GM12878 (cell line): ENCODE data around the gene IFNAR2. TPM values are rescaled to one million over a fixed set of nuclear protein-coding genes. Genes with fewer than 3 reads are reported as not detected.

Source experiments
- ATAC-seq: fragments of 200-7000 bp; cut with Tn5 transposase; 3 replicates; pipeline ENCODE4 v1.9.1; 2020; ENCODE audit warnings: mild to moderate bottlenecking, moderate library complexity
- BruUV-seq: library from RNA; stranded (reverse); fragments of 400-500 nt; replicated peaks from 2 replicates; lab custom pipeline; 2021; lab: Mats Ljungman, UMichigan
- CTCF ChIA-PET: fragments of 300-600 bp; sonication (Branson Sonifier 250); formaldehyde crosslinking; extraction: SDS; loops from one replicate; lab custom pipeline; 2021; ENCODE audit warnings: inconsistent platforms; lab: Yijun Ruan, JAX
- POLR2A ChIA-PET: fragments of 350-600 bp; formaldehyde crosslinking; extraction: SDS; loops from one replicate; lab custom pipeline; 2021; ENCODE audit warnings: inconsistent platforms; lab: Charles Lee
- RAD21 ChIA-PET: fragments of 300-600 bp; sonication (Branson Sonifier 250); formaldehyde crosslinking; loops from one replicate; lab custom pipeline; 2023; ENCODE audit warnings: antibody characterized with exemption; ENCODE audit not compliant: unreplicated experiment; lab: Charles Lee
- SMC1A ChIA-PET: fragments of 300-600 bp; sonication (Branson Sonifier 250); formaldehyde crosslinking; loops from one replicate; lab custom pipeline; 2023; ENCODE audit not compliant: unreplicated experiment, uncharacterized antibody; lab: Charles Lee
- DNase-seq: peaks from one replicate; pipeline ENCODE4 v3.0.0-alpha.2; 2011; ENCODE audit warnings: low read depth, low spot score
- FAIRE-seq: peaks from 3 replicates; lab custom pipeline; 2011; peaks lifted over from hg19 to GRCh38; lab: Jason Lieb, UNC
- H2AFZ ChIP-seq: 2 replicates; pipeline ENCODE4 v1.6.0; 2011; ENCODE audit warnings: low read depth, low read length, control low read depth; ENCODE audit not compliant: control insufficient read depth
- H3K27ac ChIP-seq: 2 replicates; pipeline ENCODE4 v1.5.1; 2011; ENCODE audit warnings: control low read depth; ENCODE audit not compliant: control insufficient read depth, insufficient read depth
- H3K27me3 ChIP-seq, 2 experiments: replicated peaks in 1 of 2; 2 replicates each; pipeline versions ENCODE4 v1.6.0 to v1.6.1; 2011; ENCODE audit warnings: low read length in 1 of 2; ENCODE audit not compliant: control insufficient read depth in 2 of 2, insufficient read depth in 2 of 2
- H3K36me3 ChIP-seq, 2 experiments: 2 replicates each; pipeline ENCODE4 v1.5.1; 2011; ENCODE audit warnings: low read length in 1 of 2; ENCODE audit not compliant: control insufficient read depth in 2 of 2, insufficient read depth in 2 of 2
- H3K4me1 ChIP-seq: 2 replicates; pipeline ENCODE4 v1.6.1; 2011; ENCODE audit warnings: mild to moderate bottlenecking, low read length, moderate library complexity, mixed read lengths; ENCODE audit not compliant: control insufficient read depth, insufficient read depth
- H3K4me2 ChIP-seq: 2 replicates; pipeline ENCODE4 v1.6.0; 2011; ENCODE audit warnings: control low read depth; ENCODE audit not compliant: control insufficient read depth, insufficient read depth
- H3K4me3 ChIP-seq: fragments of 200-600 bp; sonication (generic); 2 replicates; pipeline ENCODE4 v1.5.1; 2016
- H3K79me2 ChIP-seq: 2 replicates; pipeline ENCODE4 v1.6.0; 2011; ENCODE audit warnings: low read length; ENCODE audit not compliant: control insufficient read depth, insufficient read depth
- H3K9ac ChIP-seq: 2 replicates; pipeline ENCODE4 v1.8.0; 2011; ENCODE audit warnings: low read length, control low read depth, mixed read lengths; ENCODE audit not compliant: control insufficient read depth, insufficient read depth
- H3K9me3 ChIP-seq: replicated peaks from 3 replicates; pipeline ENCODE4 v1.5.1; 2011; ENCODE audit warnings: mild to moderate bottlenecking, low read length; ENCODE audit not compliant: control insufficient read depth, insufficient read depth
- H4K20me1 ChIP-seq: 2 replicates; pipeline ENCODE4 v1.6.0; 2011; ENCODE audit not compliant: control insufficient read depth, insufficient read depth
- ATF2 ChIP-seq: IDR thresholded peaks from 2 replicates; pipeline ENCODE4 v1.6.1; 2012; ENCODE audit warnings: low read length, inconsistent platforms
- ATF3 ChIP-seq: IDR thresholded peaks from 2 replicates; pipeline ENCODE4 v1.6.1; 2011; ENCODE audit warnings: low read depth, mild to moderate bottlenecking, low read length, moderate library complexity, borderline replicate concordance; ENCODE audit errors: extremely low read depth
- BCL11A ChIP-seq: IDR thresholded peaks from 2 replicates; pipeline ENCODE4 v1.6.1; 2011; ENCODE audit warnings: low read depth, low read length
- EP300 ChIP-seq, 2 experiments: fragments of 150-350 bp in 1 of 2; IDR thresholded peaks; 2 replicates each; pipeline ENCODE4 v1.6.1; 2011 to 2012; ENCODE audit warnings: low read depth in 2 of 2, low read length in 2 of 2, borderline replicate concordance in 1 of 2, improper control_type of control experiment in 1 of 2, inconsistent platforms in 1 of 2; ENCODE audit not compliant: control insufficient read depth in 1 of 2
- FOXM1 ChIP-seq: IDR thresholded peaks from 2 replicates; pipeline ENCODE4 v1.6.1; 2012; ENCODE audit warnings: low read depth, mild to moderate bottlenecking, inconsistent platforms, low read length, moderate library complexity
- GATAD2B ChIP-seq: fragments of 450-650 bp; conservative IDR thresholded peaks from 2 replicates; pipeline ENCODE4 v1.6.1; 2017; ENCODE audit warnings: low read depth, mild to moderate bottlenecking, moderate library complexity
- IKZF1 ChIP-seq: fragments of 450-650 bp; conservative IDR thresholded peaks from 2 replicates; pipeline ENCODE4 v1.6.1; 2017; ENCODE audit warnings: antibody characterized with exemption, mild to moderate bottlenecking
- IKZF2 ChIP-seq, 2 experiments: fragments of 450-650 bp; IDR thresholded peaks; 2 replicates each; pipeline ENCODE4 v1.6.1; 2017; ENCODE audit warnings: mild to moderate bottlenecking in 2 of 2, moderate library complexity in 2 of 2
- JUNB ChIP-seq: IDR thresholded peaks from 2 replicates; pipeline ENCODE4 v1.6.1; 2016; ENCODE audit warnings: antibody characterized with exemption, mild to moderate bottlenecking
- MXI1 ChIP-seq: fragments of 150-350 bp; IDR thresholded peaks from 2 replicates; pipeline ENCODE4 v1.6.1; 2011; ENCODE audit warnings: low read depth, mild to moderate bottlenecking, inconsistent platforms, low read length, improper control_type of control experiment
- NFYA ChIP-seq: IDR thresholded peaks from 2 replicates; pipeline ENCODE4 v1.6.1; 2011; ENCODE audit warnings: low read depth, mild to moderate bottlenecking, low read length, improper control_type of control experiment, borderline replicate concordance
- NFYB ChIP-seq: IDR thresholded peaks from 2 replicates; pipeline ENCODE4 v1.6.1; 2011; ENCODE audit warnings: low read depth, mild to moderate bottlenecking, low read length, improper control_type of control experiment, moderate library complexity; ENCODE audit not compliant: insufficient read depth
- PAX5 ChIP-seq: IDR thresholded peaks from 2 replicates; pipeline ENCODE4 v1.6.1; 2011; ENCODE audit warnings: low read depth, low read length, borderline replicate concordance
- RB1 ChIP-seq: fragments of 450-650 bp; formaldehyde crosslinking; IDR thresholded peaks from 2 replicates; pipeline ENCODE4 v1.6.1; 2017; ENCODE audit warnings: mild to moderate bottlenecking, borderline replicate concordance
- SP1 ChIP-seq: IDR thresholded peaks from one replicate; pipeline ENCODE4 v1.6.1; 2011; ENCODE audit warnings: low read depth, low read length
- SREBF1 ChIP-seq: IDR thresholded peaks from 2 replicates; pipeline ENCODE4 v1.6.1; 2012; ENCODE audit warnings: mild to moderate bottlenecking, low read length
- STAT3 ChIP-seq: IDR thresholded peaks from 2 replicates; pipeline ENCODE4 v1.6.1; 2011; ENCODE audit warnings: low read depth, low read length, improper control_type of control experiment
- TBL1XR1 ChIP-seq: IDR thresholded peaks from 2 replicates; pipeline ENCODE4 v1.6.1; 2012; ENCODE audit warnings: low read depth, low read length, improper control_type of control experiment
- ZNF384 ChIP-seq: IDR thresholded peaks from 2 replicates; pipeline ENCODE4 v1.6.1; 2012; ENCODE audit warnings: low read depth, mild to moderate bottlenecking, low read length, improper control_type of control experiment, borderline replicate concordance
- WGBS: methylation state at CpG from one replicate; pipeline ENCODE4 v1.1.6; 2016; ENCODE audit warnings: low lambda C conversion rate; ENCODE audit not compliant: insufficient replicate concordance, insufficient coverage; ENCODE audit errors: missing lambda C conversion rate; 5-methylcytosine and 5-hydroxymethylcytosine counted together
- in situ Hi-C: fragments of 300-500 bp; cut with MboI; formaldehyde crosslinking; loops from 9 replicates; pipeline ENCODE4 v1.14.3; 2018; ENCODE audit warnings: mixed read lengths
- intact Hi-C: fragments of 100-400 bp; cut with micrococcal nuclease; formaldehyde crosslinking; loops from one replicate; pipeline ENCODE4 v1.14.2; 2022; ENCODE audit not compliant: unreplicated experiment
- polyA plus RNA-seq, 11 experiments: library from polyadenylated mRNA; depleted of rRNA in 4 of 11; unstranded in 6 of 11; stranded (reverse) in 5 of 11; fragments of >200 nt; fragmentation: Nextera tagmentation in 4 of 11; fragmentation: Illumina TruSeq in 1 of 11; extraction: Ambion mirVana in 4 of 11; extraction: Trizol in 1 of 11; gene quantifications; 1 replicate in 1 of 11; 2 replicates in 10 of 11; pipeline versions ENCODE4 v1.2.1 to v1.2.3, GENCODE V29; 2011 to 2016; ENCODE audit warnings: inconsistent platforms in 2 of 11, missing spikeins in 2 of 11, low read depth in 1 of 11
- total RNA-seq, 4 experiments: library from RNA; depleted of rRNA in 3 of 4; stranded (reverse); fragments of >200 nt in 3 of 4; fragmentation: Illumina TruSeq in 1 of 4; extraction: Trizol in 1 of 4; gene quantifications; 2 replicates each; pipeline versions ENCODE4 v1.2.1 to v1.2.3, GENCODE V29; 2013 to 2021

Gene IFNAR2
- total and polyA plus RNA-seq, 10 of the 15 experiments (the other 5 are each of a cell fraction or from before 2014, with no cell fraction given), result 8.5 to 99.7 (median 58.1) TPM

- in situ Hi-C loops, result no loop called here
- Histone ChIP-seq H3K36me3 (no peaks in the 10 kb centered on the region), H4K20me1 (no peaks in the 10 kb centered on the region), H3K27ac (no peak overlapping the region), H3K4me3 (no peak overlapping the region), H3K4me2 (no peak overlapping the region), H2AFZ (no peak overlapping the region), H3K9ac (no peak overlapping the region), H3K79me2 (no peaks in the 10 kb centered on the region), H3K27me3 (no peaks in the 10 kb centered on the region), H3K9me3 (no peaks in the 10 kb centered on the region; the same call in 2 of the 3 replicates)
- DNase-seq (no peak), ATAC-seq (no peak)
- ChIA-PET CTCF (interaction anchor here (1.3 kb wide), 1 partner anchor 9 kb away, joined by 3 read pairs; no protein-coding TSS in a partner anchor), SMC1A (no interaction called here), POLR2A (no interaction called here)
- intact Hi-C loops, result no loop called here
- WGBS, result 24% methylated on average over 4 of the region's 4 CpGs
- BruUV-seq, result no TSS peak
- TF ChIP-seq TBL1XR1 (no peak), JUNB (no peak), RB1 (no peak), ATF2 (no peak), EP300 (IDR thresholded peaks at IDR 0.05; ENCODE audit: borderline replicate concordance in 1 of 2, control insufficient read depth in 1 of 2, low read depth in 2 of 2, low read length in 2 of 2) (no peak), MXI1 (no peak), SP1 (no peak), NFYA (no peak), STAT3 (no peak), ATF3 (no peak), PAX5 (no peak), FOXM1 (no peak), ZNF384 (no peak), BCL11A (no peak), IKZF2 (IDR thresholded peaks at IDR 0.05) (no peak), IKZF1 (no peak), SREBF1 (no peak), NFYB (no peak), GATAD2B (no peak)
- TF ChIP-seq, all 136 proteins: peak for 0
- no peak for FAIRE-seq
- H3K4me1 ChIP-seq, result no peaks in the 10 kb centered on the region
- RAD21 ChIA-PET, result interaction anchor here (1.0 kb wide), 1 partner anchor 13 kb away, joined by 3 read pairs; no protein-coding TSS in a partner anchor
These were observed 42.5 kb upstream of the IFNAR2 start for GRCh38 chr21:33187276-33187675.
